ENCODE data around the gene SMARCE1. TPM values are rescaled to one million over a fixed set of nuclear protein-coding genes. Genes with fewer than 3 reads are reported as not detected.
A peak's percentile ranks its signal among the peaks of the same experiment; 100 is the strongest.
"Not testable (repeated sequence)": the region's sequence is repeated elsewhere in the genome, so short reads cannot be mapped to it uniquely, and the experiment has no call there.

The SMARCE1 gene
- total RNA-seq, 2 experiments from 2014 or later, result 75.9 to 109 TPM

- intact Hi-C loops (cut with micrococcal nuclease; ENCODE audit: unreplicated experiment); H3K9me2 ChIP-seq (ENCODE audit: insufficient read depth, low read length); H3K4me3 ChIP-seq (ENCODE audit: low read depth, low read length, poor library complexity, severe bottlenecking); CTCF ChIA-PET (ENCODE audit: unreplicated experiment); H3K4me2 ChIP-seq (ENCODE audit: low read length); H3K27ac ChIP-seq (ENCODE audit: low read depth, low read length, poor library complexity, severe bottlenecking); H3K9me3 ChIP-seq (ENCODE audit: low read length); DNase-seq (ENCODE audit: low spot score); H2AFZ ChIP-seq (ENCODE audit: low read length); H4K20me1 ChIP-seq (ENCODE audit: insufficient read depth, low read length); H3K36me3 ChIP-seq (ENCODE audit: insufficient read depth, low read length); H3K79me2 ChIP-seq (ENCODE audit: insufficient read depth, low read depth, low read length); BruUV-seq (replicated peaks): not testable (repeated sequence)
- POLR2A ChIA-PET, result interaction anchor here (1.0 kb wide), 1 partner anchor 9 kb away, joined by 4 read pairs; no protein-coding TSS in a partner anchor
- H3K4me1 ChIP-seq (ENCODE audit: insufficient read depth, low read length, poor library complexity, severe bottlenecking), result peaks cover 14% of the 10 kb centered on the region
Observed at GRCh38 chr17:40584950-40585349, 62.7 kb downstream of the SMARCE1 start.

- POLR2A ChIA-PET, result interaction anchor here (0.6 kb wide), 1 partner anchor 87 kb away, joined by 3 read pairs; no protein-coding TSS in a partner anchor
- Histone ChIP-seq H3K36me3 (ENCODE audit: insufficient read depth, low read length) (no peaks in the 10 kb centered on the region), H2AFZ (ENCODE audit: low read length) (peak overlapping the region; percentile 85), H3K9me2 (ENCODE audit: insufficient read depth, low read length) (no peaks in the 10 kb centered on the region), H3K79me2 (ENCODE audit: insufficient read depth, low read depth, low read length) (no peaks in the 10 kb centered on the region), H3K9me3 (ENCODE audit: low read length) (no peaks in the 10 kb centered on the region), H3K27ac (ENCODE audit: low read depth, low read length, poor library complexity, severe bottlenecking) (peak overlapping the region; percentile 43), H3K4me1 (ENCODE audit: insufficient read depth, low read length, poor library complexity, severe bottlenecking) (peaks cover 14% of the 10 kb centered on the region), H4K20me1 (ENCODE audit: insufficient read depth, low read length) (no peaks in the 10 kb centered on the region), H3K4me3 (ENCODE audit: low read depth, low read length, poor library complexity, severe bottlenecking) (peak overlapping the region; percentile 37), H3K4me2 (ENCODE audit: low read length) (peak overlapping the region; percentile 59)
- intact Hi-C loops (cut with micrococcal nuclease; ENCODE audit: unreplicated experiment), result no loop called here
- TF ChIP-seq CTCF (conservative IDR thresholded peaks at IDR 0.05; ENCODE audit: low read length), result no peak
- TF ChIP-seq EZH2phosphoT487 (IDR thresholded peaks at IDR 0.05; ENCODE audit: borderline replicate concordance, low read depth, low read length), result no peak
- BruUV-seq (replicated peaks), result no TSS peak
- peak; percentile 91 for DNase-seq (ENCODE audit: low spot score)
- CTCF ChIA-PET (ENCODE audit: unreplicated experiment), result interaction anchor here (1.0 to 1.2 kb wide), 2 partner anchors 14 to 127 kb away, joined by 3 to 8 read pairs; no protein-coding TSS in a partner anchor
Observed at GRCh38 chr17:40582328-40582901, 65.2 kb downstream of the SMARCE1 start.

GRCh38 chr17:40580140-40580539 lies 67.5 kb downstream of the SMARCE1 start:
- Histone ChIP-seq H2AFZ (ENCODE audit: low read length) (no peak overlapping the region), H4K20me1 (ENCODE audit: insufficient read depth, low read length) (no peaks in the 10 kb centered on the region), H3K27ac (ENCODE audit: low read depth, low read length, poor library complexity, severe bottlenecking) (no peak overlapping the region), H3K36me3 (ENCODE audit: insufficient read depth, low read length) (no peaks in the 10 kb centered on the region), H3K4me3 (ENCODE audit: low read depth, low read length, poor library complexity, severe bottlenecking) (no peak overlapping the region), H3K9me2 (ENCODE audit: insufficient read depth, low read length) (no peaks in the 10 kb centered on the region), H3K4me1 (ENCODE audit: insufficient read depth, low read length, poor library complexity, severe bottlenecking) (peaks cover 14% of the 10 kb centered on the region), H3K4me2 (ENCODE audit: low read length) (no peak overlapping the region), H3K79me2 (ENCODE audit: insufficient read depth, low read depth, low read length) (no peaks in the 10 kb centered on the region), H3K9me3 (ENCODE audit: low read length) (0 out of 2 replicates have a peak, but pooled peaks cover under 1% of the 10 kb centered on the region)
- intact Hi-C loops (cut with micrococcal nuclease; ENCODE audit: unreplicated experiment), result no loop called here
- BruUV-seq (replicated peaks), result no TSS peak
- TF ChIP-seq EZH2phosphoT487 (IDR thresholded peaks at IDR 0.05; ENCODE audit: borderline replicate concordance, low read depth, low read length), result no peak
- no peak for TF ChIP-seq CTCF (conservative IDR thresholded peaks at IDR 0.05; ENCODE audit: low read length)
- POLR2A ChIA-PET, result no interaction called here
- no peak for DNase-seq (ENCODE audit: low spot score)
- CTCF ChIA-PET (ENCODE audit: unreplicated experiment), result no interaction called here
